ENCODE measurements around the gene ITGBL1. TPM values are rescaled to one million over a fixed set of nuclear protein-coding genes. Genes with fewer than 3 reads are reported as not detected.

The ITGBL1 gene
- total and polyA plus RNA-seq, 2 of the 13 experiments (the other 11 are each of a cell fraction or from before 2014, with no cell fraction given), result 0.02 TPM; not detected in 1

DNA sequence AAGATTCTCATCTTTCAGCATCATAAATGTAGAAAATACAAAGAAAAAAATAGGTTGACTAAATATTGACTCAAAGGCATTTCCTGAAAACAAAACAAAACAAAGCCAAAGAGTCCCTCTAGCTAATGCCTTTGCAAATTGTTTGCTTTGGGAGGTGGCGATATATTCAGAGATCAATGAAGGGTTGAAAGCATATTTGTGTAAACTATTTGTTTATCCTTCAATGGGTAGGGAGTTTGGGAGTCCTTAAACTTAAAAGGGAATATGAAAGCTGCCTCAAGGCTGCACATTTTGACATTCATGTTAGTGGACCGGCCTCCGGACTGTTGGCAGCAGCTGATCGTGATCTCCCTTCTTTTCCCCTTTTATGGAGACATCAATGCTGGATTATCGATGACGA is 257.5 kb downstream of the ITGBL1 start (continued):
- no peak for TF ChIP-seq ZNF530 (CRISPR knock-in tag; IDR thresholded peaks at IDR 0.05; ENCODE audit: low read depth)
- TF ChIP-seq, protein P1, sequence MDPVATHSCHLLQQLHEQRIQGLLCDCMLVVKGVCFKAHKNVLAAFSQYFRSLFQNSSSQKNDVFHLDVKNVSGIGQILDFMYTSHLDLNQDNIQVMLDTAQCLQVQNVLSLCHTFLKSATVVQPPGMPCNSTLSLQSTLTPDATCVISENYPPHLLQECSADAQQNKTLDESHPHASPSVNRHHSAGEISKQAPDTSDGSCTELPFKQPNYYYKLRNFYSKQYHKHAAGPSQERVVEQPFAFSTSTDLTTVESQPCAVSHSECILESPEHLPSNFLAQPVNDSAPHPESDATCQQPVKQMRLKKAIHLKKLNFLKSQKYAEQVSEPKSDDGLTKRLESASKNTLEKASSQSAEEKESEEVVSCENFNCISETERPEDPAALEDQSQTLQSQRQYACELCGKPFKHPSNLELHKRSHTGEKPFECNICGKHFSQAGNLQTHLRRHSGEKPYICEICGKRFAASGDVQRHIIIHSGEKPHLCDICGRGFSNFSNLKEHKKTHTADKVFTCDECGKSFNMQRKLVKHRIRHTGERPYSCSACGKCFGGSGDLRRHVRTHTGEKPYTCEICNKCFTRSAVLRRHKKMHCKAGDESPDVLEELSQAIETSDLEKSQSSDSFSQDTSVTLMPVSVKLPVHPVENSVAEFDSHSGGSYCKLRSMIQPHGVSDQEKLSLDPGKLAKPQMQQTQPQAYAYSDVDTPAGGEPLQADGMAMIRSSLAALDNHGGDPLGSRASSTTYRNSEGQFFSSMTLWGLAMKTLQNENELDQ (CRISPR knock-in tag; IDR thresholded peaks at IDR 0.05; ENCODE audit: borderline replicate concordance), result no peak
- no peak for TF ChIP-seq SIN3B (IDR thresholded peaks at IDR 0.05; ENCODE audit: low read length)
- no peak for TF ChIP-seq ISX (CRISPR knock-in tag; conservative IDR thresholded peaks at IDR 0.05)
- TF ChIP-seq ZNF777 (CRISPR knock-in tag; IDR thresholded peaks at IDR 0.05), result no peak
- no peak for TF ChIP-seq ZNF12 (CRISPR knock-in tag; IDR thresholded peaks at IDR 0.05)
- no peak for TF ChIP-seq CHD2 (IDR thresholded peaks at IDR 0.05; ENCODE audit: low read depth, low read length)
- TF ChIP-seq KAT8 (CRISPR knock-in tag; IDR thresholded peaks at IDR 0.05), result 0 out of 2 replicates have a peak, but pooled peaks have one; percentile 23
- no peak for TF ChIP-seq ZNF329 (CRISPR knock-in tag; IDR thresholded peaks at IDR 0.05; ENCODE audit: low read depth)
- TF ChIP-seq MTA3 (CRISPR knock-in tag; IDR thresholded peaks at IDR 0.05), result no peak
- no peak for TF ChIP-seq AGO1 (IDR thresholded peaks at IDR 0.05; ENCODE audit: low read depth, low read length, poor library complexity, severe bottlenecking)
- TF ChIP-seq FOXA3 (CRISPR knock-in tag; IDR thresholded peaks at IDR 0.05), result peak; percentile 81
- TF ChIP-seq RXRB (CRISPR knock-in tag; IDR thresholded peaks at IDR 0.05; ENCODE audit: borderline replicate concordance), result 0 out of 2 replicates have a peak, but pooled peaks have one; percentile 32
- no peak for TF ChIP-seq ZNF253 (CRISPR knock-in tag; IDR thresholded peaks at IDR 0.05; ENCODE audit: borderline replicate concordance)
- no peak for TF ChIP-seq ZNF274 (CRISPR knock-in tag; IDR thresholded peaks at IDR 0.05)
- TF ChIP-seq ZNF343 (CRISPR knock-in tag; IDR thresholded peaks at IDR 0.05), result no peak
- no peak for TF ChIP-seq ZNF230 (CRISPR knock-in tag; IDR thresholded peaks at IDR 0.05)
- no peak for TF ChIP-seq YY1 (IDR thresholded peaks at IDR 0.05; ENCODE audit: insufficient read depth, insufficient replicate concordance, low read depth, low read length)
- TF ChIP-seq KLF6 (CRISPR knock-in tag; IDR thresholded peaks at IDR 0.05), result 0 out of 2 replicates have a peak, but pooled peaks have one; percentile 34
- TF ChIP-seq SALL1 (CRISPR knock-in tag; IDR thresholded peaks at IDR 0.05), result peak; percentile 14; the same call in 1 of the 2 replicates
- TF ChIP-seq TCF7L2 (IDR thresholded peaks at IDR 0.05; ENCODE audit: low read depth, low read length), result peak; percentile 41; the same call in 1 of the 2 replicates
- TF ChIP-seq NR2F2 (IDR thresholded peaks at IDR 0.05; ENCODE audit: borderline replicate concordance, low read depth), result peak; percentile 46; the same call in 1 of the 2 replicates
- TF ChIP-seq, protein P2, sequence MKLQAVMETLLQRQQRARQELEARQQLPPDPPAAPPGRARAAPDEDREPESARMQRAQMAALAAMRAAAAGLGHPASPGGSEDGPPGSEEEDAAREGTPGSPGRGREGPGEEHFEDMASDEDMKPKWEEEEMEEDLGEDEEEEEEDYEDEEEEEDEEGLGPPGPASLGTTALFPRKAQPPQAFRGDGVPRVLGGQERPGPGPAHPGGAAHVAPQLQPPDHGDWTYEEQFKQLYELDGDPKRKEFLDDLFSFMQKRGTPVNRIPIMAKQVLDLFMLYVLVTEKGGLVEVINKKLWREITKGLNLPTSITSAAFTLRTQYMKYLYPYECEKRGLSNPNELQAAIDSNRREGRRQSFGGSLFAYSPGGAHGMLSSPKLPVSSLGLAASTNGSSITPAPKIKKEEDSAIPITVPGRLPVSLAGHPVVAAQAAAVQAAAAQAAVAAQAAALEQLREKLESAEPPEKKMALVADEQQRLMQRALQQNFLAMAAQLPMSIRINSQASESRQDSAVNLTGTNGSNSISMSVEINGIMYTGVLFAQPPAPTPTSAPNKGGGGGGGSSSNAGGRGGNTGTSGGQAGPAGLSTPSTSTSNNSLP (IDR thresholded peaks at IDR 0.05; ENCODE audit: low read depth, low read length), result 0 out of 2 replicates have a peak, but pooled peaks have one; percentile 14
- TF ChIP-seq MAFK (conservative IDR thresholded peaks at IDR 0.05 in 1 of 2, IDR thresholded peaks at IDR 0.05 in 1 of 2; ENCODE audit: low read length in 2 of 2), result no peak
- TF ChIP-seq, protein P3, sequence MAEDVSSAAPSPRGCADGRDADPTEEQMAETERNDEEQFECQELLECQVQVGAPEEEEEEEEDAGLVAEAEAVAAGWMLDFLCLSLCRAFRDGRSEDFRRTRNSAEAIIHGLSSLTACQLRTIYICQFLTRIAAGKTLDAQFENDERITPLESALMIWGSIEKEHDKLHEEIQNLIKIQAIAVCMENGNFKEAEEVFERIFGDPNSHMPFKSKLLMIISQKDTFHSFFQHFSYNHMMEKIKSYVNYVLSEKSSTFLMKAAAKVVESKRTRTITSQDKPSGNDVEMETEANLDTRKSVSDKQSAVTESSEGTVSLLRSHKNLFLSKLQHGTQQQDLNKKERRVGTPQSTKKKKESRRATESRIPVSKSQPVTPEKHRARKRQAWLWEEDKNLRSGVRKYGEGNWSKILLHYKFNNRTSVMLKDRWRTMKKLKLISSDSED (CRISPR knock-in tag; IDR thresholded peaks at IDR 0.05), result no peak
- TF ChIP-seq GPN1 (CRISPR knock-in tag; IDR thresholded peaks at IDR 0.05; ENCODE audit: borderline replicate concordance), result no peak
- TF ChIP-seq PAX8 (CRISPR knock-in tag; IDR thresholded peaks at IDR 0.05; ENCODE audit: borderline replicate concordance), result no peak
- TF ChIP-seq FOXJ3 (CRISPR knock-in tag; IDR thresholded peaks at IDR 0.05; ENCODE audit: borderline replicate concordance), result peak; percentile 16; the same call in 1 of the 2 replicates

All from HepG2 (cell line).